GM19463 (cell line): Measurements from ENCODE around the gene DNAJC9.
A peak's percentile ranks its signal among the peaks of the same experiment; 100 is the strongest.
"Not testable (repeated sequence)": the region's sequence is repeated elsewhere in the genome, so short reads cannot be mapped to it uniquely, and the experiment has no call there.

ENCODE experiments used
- ATAC-seq: cut with Tn5 transposase; IDR thresholded peaks from one replicate; pipeline ENCODE4 v1.9.1; 2021; ENCODE audit warnings: mild to moderate bottlenecking, moderate library complexity; ENCODE audit not compliant: unreplicated experiment

DNAJC9 gene, protein sequence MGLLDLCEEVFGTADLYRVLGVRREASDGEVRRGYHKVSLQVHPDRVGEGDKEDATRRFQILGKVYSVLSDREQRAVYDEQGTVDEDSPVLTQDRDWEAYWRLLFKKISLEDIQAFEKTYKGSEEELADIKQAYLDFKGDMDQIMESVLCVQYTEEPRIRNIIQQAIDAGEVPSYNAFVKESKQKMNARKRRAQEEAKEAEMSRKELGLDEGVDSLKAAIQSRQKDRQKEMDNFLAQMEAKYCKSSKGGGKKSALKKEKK

GRCh38 chr10:73246646-73247508 is at the start of gene DNAJC9:
Gene DNAJC9 (minus strand): TSS chr10:73247255. CDS start chr10:73247189, 66 bp downstream.
- peak; percentile 85 for ATAC-seq

DNA sequence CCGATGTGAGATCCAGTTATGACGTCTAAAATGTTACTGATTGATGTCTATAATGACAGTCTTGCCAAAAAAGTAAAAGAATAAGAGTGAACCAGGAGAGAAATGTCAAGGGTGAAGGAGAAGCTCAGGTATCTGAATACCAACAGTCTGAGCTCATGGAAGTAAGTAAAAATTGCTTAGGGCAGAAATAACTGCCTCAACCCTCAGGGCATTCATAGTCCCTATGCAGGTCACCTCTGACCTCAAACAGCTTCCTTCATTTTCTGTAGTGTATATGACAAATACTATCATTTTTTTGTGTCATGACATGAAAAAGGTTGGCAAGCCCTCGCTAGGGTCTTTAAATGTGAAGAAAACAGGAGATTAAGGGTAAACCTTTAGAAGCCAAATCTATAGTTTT is 46.4 kb upstream of the DNAJC9 start:
- no peak for ATAC-seq

DNA sequence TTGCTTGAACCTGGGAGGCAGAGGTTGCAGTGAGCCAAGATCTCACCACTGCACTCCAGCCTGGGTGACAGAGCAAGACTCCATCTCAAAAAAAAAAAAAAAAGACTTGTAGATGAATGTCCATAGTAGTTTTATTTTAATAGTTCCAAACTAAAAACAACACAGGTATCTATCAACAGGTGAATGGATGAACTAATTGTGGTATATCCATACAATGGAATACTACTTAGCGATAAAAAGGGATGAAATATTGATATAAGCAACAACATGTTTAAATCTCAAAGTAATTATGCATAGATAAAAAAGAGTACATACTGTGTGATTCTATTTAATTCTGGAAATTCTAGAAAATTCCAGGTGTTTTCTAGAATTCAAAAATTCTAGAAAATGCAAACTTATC is 42.9 kb upstream of the DNAJC9 start:
- no peak for ATAC-seq

DNA sequence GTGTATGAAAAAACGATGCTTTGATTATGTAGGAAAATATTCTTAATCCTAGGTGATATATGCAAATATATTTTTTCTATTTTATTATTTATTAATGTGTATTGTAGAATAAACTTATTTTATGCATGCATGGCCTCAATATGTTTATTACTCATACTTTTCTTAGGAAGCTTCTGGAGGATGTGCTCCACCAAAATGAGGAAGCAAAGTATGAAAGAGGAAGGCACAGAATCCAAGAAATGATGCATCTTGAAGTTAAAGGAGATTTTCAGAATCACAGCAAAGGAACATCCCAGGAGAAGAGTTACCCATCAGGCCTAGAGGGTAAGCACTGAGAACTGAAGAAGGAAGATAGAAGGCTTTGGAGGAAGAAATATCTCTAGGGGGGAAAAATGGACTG is 40.4 kb upstream of the DNAJC9 start:
- no peak for ATAC-seq

DNA sequence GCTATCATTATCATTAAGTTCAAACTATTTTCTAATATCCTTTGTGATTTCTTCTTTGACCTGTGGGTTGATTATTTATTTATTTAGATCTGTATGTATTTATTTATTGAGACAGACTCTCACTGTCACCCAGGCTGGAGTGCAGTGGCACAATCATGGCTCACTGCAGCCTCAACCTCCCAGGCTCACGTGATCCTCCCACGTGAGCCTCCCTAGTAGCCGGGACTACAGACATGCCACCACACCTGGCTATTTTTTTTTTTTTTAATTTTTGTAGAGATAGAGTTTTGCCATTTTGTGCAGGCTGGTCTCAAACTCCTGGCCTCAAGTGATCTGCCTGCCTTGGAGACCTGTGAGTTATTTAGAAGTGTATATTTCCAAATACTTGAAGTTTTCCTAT is 34.0 kb upstream of the DNAJC9 start:
- ATAC-seq, result no peak

- no peak for ATAC-seq
Observed at GRCh38 chr10:73264423-73264822, 17.4 kb upstream of the DNAJC9 start.

DNA sequence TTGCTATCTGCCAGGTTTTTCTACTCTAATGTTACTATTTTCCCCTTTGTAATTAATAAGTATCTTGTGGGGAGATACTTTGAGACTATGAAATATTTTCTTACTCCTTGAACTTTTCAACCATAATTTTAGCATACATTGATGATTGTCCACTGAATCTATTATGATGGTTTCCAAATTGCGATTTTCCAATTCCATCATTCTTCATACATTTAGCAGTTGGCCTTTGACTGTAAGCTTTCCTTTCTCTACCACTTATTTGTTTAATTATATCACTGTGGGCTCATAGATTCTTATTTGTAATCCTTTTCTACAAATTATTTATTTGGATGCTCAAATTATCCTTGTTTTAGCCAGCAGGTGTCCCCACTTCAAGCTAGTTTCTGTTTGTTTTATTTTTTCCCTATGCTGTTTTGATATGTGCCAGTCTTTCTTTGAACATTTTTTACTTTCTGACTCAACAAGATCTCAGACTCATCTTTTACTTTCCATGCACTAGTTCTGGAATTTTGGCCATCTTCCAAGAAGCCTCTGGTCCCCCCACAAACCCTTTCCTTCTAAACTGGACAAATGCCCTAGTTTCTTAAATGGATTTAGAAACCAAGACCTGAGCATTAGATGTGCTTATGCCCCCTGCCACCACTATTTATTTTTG is 16.8 kb upstream of the DNAJC9 start:
- ATAC-seq, result no peak

- ATAC-seq, result no peak
Observed at GRCh38 chr10:73262880-73263555, 16.0 kb upstream of the DNAJC9 start.

- ATAC-seq, result no peak
Observed at GRCh38 chr10:73262105-73262730, 15.2 kb upstream of the DNAJC9 start.

GRCh38 chr10:73261362-73261995 is 14.4 kb upstream of the DNAJC9 start:
- ATAC-seq, result no peak

DNA sequence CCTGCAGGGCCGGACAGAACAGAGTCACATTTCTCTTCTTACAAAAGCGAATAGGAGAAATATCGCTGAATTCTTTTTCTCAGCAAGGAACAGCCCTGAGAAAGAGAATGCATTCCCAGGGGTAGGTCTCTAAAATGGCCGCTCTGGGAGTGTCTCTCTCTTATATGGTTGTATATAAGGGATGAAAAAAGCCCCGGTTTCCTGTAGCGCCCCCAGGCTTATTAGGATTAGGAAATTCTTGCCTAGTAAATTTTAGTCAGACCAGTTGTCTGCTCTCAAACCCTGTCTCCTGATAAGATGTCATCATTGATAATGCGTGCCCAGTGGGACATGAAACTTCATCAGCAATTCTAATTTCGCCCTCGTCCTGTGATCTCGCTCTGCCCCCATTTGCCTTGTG is 11.6 kb upstream of the DNAJC9 start:
- not testable (repeated sequence) for ATAC-seq

GRCh38 chr10:73253225-73253555 is 6.1 kb upstream of the DNAJC9 start:
- ATAC-seq, result no peak

GRCh38 chr10:73252445-73253224 is 5.6 kb upstream of the DNAJC9 start, which contains the start of gene MRPS16:
Gene MRPS16 (minus strand): TSS chr10:73252644. CDS start chr10:73252482, 162 bp downstream.
- peak; percentile 79 for ATAC-seq

GRCh38 chr10:73251683-73252444 is 4.8 kb upstream of the DNAJC9 start:
- peak; percentile 27 for ATAC-seq

GRCh38 chr10:73248259-73248724 is 1.2 kb upstream of the DNAJC9 start:
- no peak for ATAC-seq

- ATAC-seq, result no peak
Observed at GRCh38 chr10:73247509-73248258, 629 bp upstream of the DNAJC9 start.

DNA sequence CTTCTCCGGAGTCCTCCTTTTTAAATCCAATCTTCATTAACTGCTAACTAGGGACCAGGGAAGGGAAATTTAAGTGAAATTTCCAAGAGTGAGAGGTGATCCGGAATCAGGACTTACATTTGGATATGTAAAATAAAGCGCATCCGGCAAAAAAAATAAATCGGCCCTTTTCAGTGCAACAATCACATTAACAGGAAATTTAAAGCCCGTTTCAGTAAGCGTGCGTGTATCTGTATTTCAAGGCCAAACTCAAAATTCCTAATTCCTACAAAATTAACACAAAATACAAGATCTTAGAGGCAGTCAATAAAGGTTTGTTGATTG is 771 bp downstream of the DNAJC9 start:
- no peak for ATAC-seq

GRCh38 chr10:73244866-73245477 is 2.1 kb downstream of the DNAJC9 start:
- no peak for ATAC-seq
